ENCODE measurements around the gene NCK2. TPM values are rescaled to one million over a fixed set of nuclear protein-coding genes. Genes with fewer than 3 reads are reported as not detected.

Gene NCK2
- total and polyA plus RNA-seq, 10 of the 15 experiments (the other 5 are each of a cell fraction or from before 2014, with no cell fraction given): 1.2 to 30.9 (median 14.1) TPM

DNA sequence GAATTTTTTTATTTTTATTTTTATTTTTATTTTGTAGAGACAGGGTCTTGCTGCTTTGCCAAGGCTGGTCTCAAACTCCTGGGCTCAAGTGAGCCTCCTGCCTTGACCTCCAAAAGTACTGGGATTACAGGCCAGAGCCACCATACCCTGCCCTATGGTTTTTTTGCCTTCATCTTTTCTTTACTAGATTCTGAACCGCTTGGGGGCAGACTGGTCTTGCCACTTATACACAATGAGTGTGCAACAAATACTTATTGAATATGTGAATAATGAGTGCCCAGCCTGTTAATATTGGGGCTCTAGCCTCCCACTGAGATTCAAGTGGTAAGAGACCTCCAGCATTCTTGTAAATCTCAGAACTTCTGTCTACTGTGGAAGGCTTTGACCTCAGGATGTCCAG is 3.9 kb downstream of the NCK2 start (continued):
- TF ChIP-seq, protein P1, sequence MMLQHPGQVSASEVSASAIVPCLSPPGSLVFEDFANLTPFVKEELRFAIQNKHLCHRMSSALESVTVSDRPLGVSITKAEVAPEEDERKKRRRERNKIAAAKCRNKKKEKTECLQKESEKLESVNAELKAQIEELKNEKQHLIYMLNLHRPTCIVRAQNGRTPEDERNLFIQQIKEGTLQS (IDR thresholded peaks at IDR 0.05; ENCODE audit: borderline replicate concordance, extremely low read depth, low read depth, low read length): no peak
- TF ChIP-seq MYC (IDR thresholded peaks at IDR 0.05; ENCODE audit: insufficient read depth, insufficient read length, insufficient replicate concordance, low read length, severe bottlenecking) (no peak), RUNX3 (IDR thresholded peaks at IDR 0.05; ENCODE audit: low read length) (no peak), SMC3 (IDR thresholded peaks at IDR 0.05; ENCODE audit: borderline replicate concordance, low read length) (peak; percentile 46; the same call in 1 of the 2 replicates), SRF (IDR thresholded peaks at IDR 0.05; ENCODE audit: low read depth in 2 of 2, low read length in 2 of 2) (no peak), TCF3 (IDR thresholded peaks at IDR 0.05; ENCODE audit: borderline replicate concordance, insufficient read depth, low read depth, low read length) (no peak), EP300 (IDR thresholded peaks at IDR 0.05; ENCODE audit: borderline replicate concordance in 1 of 2, control insufficient read depth in 1 of 2, low read depth in 2 of 2, low read length in 2 of 2) (no peak), SIX5 (IDR thresholded peaks at IDR 0.05; ENCODE audit: low read depth, low read length, severe bottlenecking) (no peak)
- TF ChIP-seq, protein P2, sequence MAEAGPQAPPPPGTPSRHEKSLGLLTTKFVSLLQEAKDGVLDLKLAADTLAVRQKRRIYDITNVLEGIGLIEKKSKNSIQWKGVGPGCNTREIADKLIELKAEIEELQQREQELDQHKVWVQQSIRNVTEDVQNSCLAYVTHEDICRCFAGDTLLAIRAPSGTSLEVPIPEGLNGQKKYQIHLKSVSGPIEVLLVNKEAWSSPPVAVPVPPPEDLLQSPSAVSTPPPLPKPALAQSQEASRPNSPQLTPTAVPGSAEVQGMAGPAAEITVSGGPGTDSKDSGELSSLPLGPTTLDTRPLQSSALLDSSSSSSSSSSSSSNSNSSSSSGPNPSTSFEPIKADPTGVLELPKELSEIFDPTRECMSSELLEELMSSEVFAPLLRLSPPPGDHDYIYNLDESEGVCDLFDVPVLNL (IDR thresholded peaks at IDR 0.05; ENCODE audit: low read depth, low read length): no peak

Measured in GM12878 (cell line).